A549 (cell line): ENCODE data around the gene TTC7B. TPM values are rescaled to one million over a fixed set of nuclear protein-coding genes. Genes with fewer than 3 reads are reported as not detected.

Source experiments
- ATAC-seq, 2 experiments: fragments of 200-7000 bp in 1 of 2; fragments of >200 bp in 1 of 2; cut with Nextera tagmentation in 1 of 2; cut with Tn5 transposase in 1 of 2; 3 replicates each; pipeline versions ENCODE4 v1.8.0 to v1.9.1; 2018 to 2020; ENCODE audit warnings: mild to moderate bottlenecking in 1 of 2, moderate library complexity in 1 of 2
- CTCF ChIA-PET: fragments of 300-600 bp; sonication (Branson Sonifier 250); formaldehyde crosslinking; extraction: SDS; loops from one replicate; lab custom pipeline; 2021; ENCODE audit warnings: antibody characterized with exemption, inconsistent platforms; lab: Yijun Ruan, JAX
- POLR2A ChIA-PET: fragments of 350-600 bp; formaldehyde crosslinking; extraction: SDS; loops from one replicate; lab custom pipeline; 2021; ENCODE audit warnings: antibody characterized with exemption, inconsistent platforms; lab: Yijun Ruan, JAX
- DNase-seq, 2 experiments: peaks; one replicate each; pipeline versions ENCODE4 v3.0.0 to v3.0.0-alpha.2; 2011 to 2016; ENCODE audit warnings: low read depth in 1 of 2, low spot score in 1 of 2
- FAIRE-seq: peaks from 2 replicates; lab custom pipeline; 2011; peaks lifted over from hg19 to GRCh38; lab: Jason Lieb, UNC
- H3K27ac ChIP-seq, 2 experiments: fragments of >200 bp; sonication (Bioruptor Twin); formaldehyde crosslinking; 3 replicates each; pipeline ENCODE4 v1.5.1; 2016 to 2017
- H3K4me1 ChIP-seq: fragments of >200 bp; sonication (Bioruptor Twin); formaldehyde crosslinking; 3 replicates; pipeline ENCODE4 v1.6.1; 2016
- H3K4me2 ChIP-seq: fragments of >200 bp; sonication (Bioruptor Twin); formaldehyde crosslinking; 3 replicates; pipeline ENCODE4 v1.6.1; 2016
- H3K4me3 ChIP-seq: fragments of >200 bp; sonication (Bioruptor Twin); formaldehyde crosslinking; 3 replicates; pipeline ENCODE4 v1.5.1; 2016
- H3K9me3 ChIP-seq: fragments of >200 bp; sonication (Bioruptor Twin); formaldehyde crosslinking; 3 replicates; pipeline ENCODE4 v1.6.1; 2016
- BHLHE40 ChIP-seq: IDR thresholded peaks from 2 replicates; pipeline ENCODE4 v1.6.1; 2012; ENCODE audit warnings: low read depth, low read length, inconsistent platforms
- ESRRA ChIP-seq: fragments of 150-350 bp; IDR thresholded peaks from 2 replicates; pipeline ENCODE4 v1.6.1; 2014; ENCODE audit warnings: mild to moderate bottlenecking, low read length, borderline replicate concordance
- FOXS1 ChIP-seq: fragments of 250-450 bp; sonication (Bioruptor Pico); IDR thresholded peaks from 2 replicates; pipeline ENCODE4 v1.5.0; 2020; ENCODE audit warnings: mild to moderate bottlenecking, moderate library complexity
- GATA3 ChIP-seq: IDR thresholded peaks from 2 replicates; pipeline ENCODE4 v1.6.1; 2012; ENCODE audit warnings: borderline replicate concordance
- HDAC2 ChIP-seq: fragments of 200-600 bp; sonication (generic); IDR thresholded peaks from 2 replicates; pipeline ENCODE4 v1.6.1; 2016
- HEYL ChIP-seq: fragments of 250-450 bp; sonication (Bioruptor Pico); IDR thresholded peaks from 2 replicates; pipeline ENCODE4 v1.8.0; 2021; ENCODE audit warnings: mild to moderate bottlenecking, moderate library complexity
- HOXB13 ChIP-seq: fragments of 250-450 bp; sonication (Bioruptor Pico); IDR thresholded peaks from 2 replicates; pipeline ENCODE4 v1.5.0; 2020; ENCODE audit warnings: low read depth, mild to moderate bottlenecking, moderate library complexity
- JUNB ChIP-seq: fragments of >200 bp; sonication (Bioruptor Twin); formaldehyde crosslinking; IDR thresholded peaks from 2 replicates; pipeline ENCODE4 v1.6.1; 2016
- NR3C1 ChIP-seq: fragments of >200 bp; sonication (Bioruptor Twin); formaldehyde crosslinking; IDR thresholded peaks from 3 replicates; pipeline ENCODE4 v1.6.1; 2017
- RAD21 ChIP-seq, 2 experiments: fragments of >200 bp in 1 of 2; sonication (Bioruptor Twin) in 1 of 2; formaldehyde crosslinking in 1 of 2; IDR thresholded peaks in 1 of 2; conservative IDR thresholded peaks in 1 of 2; 2 replicates in 1 of 2; 3 replicates in 1 of 2; pipeline ENCODE4 v1.6.1; 2012 to 2018; ENCODE audit warnings: inconsistent platforms in 1 of 2
- RCOR1 ChIP-seq: fragments of 150-350 bp; IDR thresholded peaks from 2 replicates; pipeline ENCODE4 v1.6.1; 2014; ENCODE audit warnings: antibody characterized with exemption, low read length, low read depth
- RFX5 ChIP-seq: fragments of 450-650 bp; IDR thresholded peaks from 2 replicates; pipeline ENCODE4 v1.7.1; 2014; ENCODE audit warnings: antibody characterized with exemption, mild to moderate bottlenecking, moderate library complexity
- SREBF2 ChIP-seq: fragments of 450-650 bp; IDR thresholded peaks from 2 replicates; pipeline ENCODE4 v1.6.1; 2014; ENCODE audit warnings: mild to moderate bottlenecking, moderate library complexity
- TFCP2L1 ChIP-seq: fragments of 250-450 bp; sonication (Bioruptor Pico); IDR thresholded peaks from 2 replicates; pipeline ENCODE4 v1.5.0; 2021; ENCODE audit warnings: mild to moderate bottlenecking
- TP53 ChIP-seq: fragments of 250-450 bp; sonication (Bioruptor Pico); IDR thresholded peaks from 2 replicates; pipeline ENCODE4 v1.5.0; 2021; ENCODE audit warnings: mild to moderate bottlenecking, moderate library complexity
- ZC3H11A ChIP-seq: fragments of 450-650 bp; IDR thresholded peaks from 2 replicates; pipeline ENCODE4 v1.6.1; 2014; ENCODE audit warnings: antibody characterized with exemption, mild to moderate bottlenecking
- ZFP36 ChIP-seq: fragments of 450-650 bp; IDR thresholded peaks from 2 replicates; pipeline ENCODE4 v1.6.1; 2014; ENCODE audit warnings: borderline replicate concordance; ENCODE audit not compliant: partially characterized antibody
- WGBS: methylation state at CpG from one replicate; pipeline ENCODE4 v1.1.6; 2017; ENCODE audit errors: missing lambda C conversion rate; 5-methylcytosine and 5-hydroxymethylcytosine counted together
- polyA plus RNA-seq, 4 experiments: library from polyadenylated mRNA; depleted of rRNA in 3 of 4; stranded (reverse); fragments of >200 nt; fragmentation: RNase III in 1 of 4; extraction: RNeasy Plus Mini Kit Qiagen cat#74134 plus additional on column Dnase treatment in 1 of 4; gene quantifications; 2 replicates in 3 of 4; 3 replicates in 1 of 4; pipeline ENCODE4 v1.2.3, GENCODE V29; 2011 to 2017
- TF ChIP-seq, protein P1 (sequence below): fragments of >200 bp; sonication (Bioruptor Twin); formaldehyde crosslinking; IDR thresholded peaks from 3 replicates; pipeline ENCODE4 v1.6.1; 2016
- TF ChIP-seq, protein P2 (sequence below): IDR thresholded peaks from 2 replicates; pipeline ENCODE4 v1.6.1; 2012
- TF ChIP-seq, protein P3 (sequence below): IDR thresholded peaks from 2 replicates; pipeline ENCODE4 v1.6.1; 2012
- TF ChIP-seq, protein P4 (sequence below): fragments of >200 bp; sonication (Bioruptor Twin); formaldehyde crosslinking; IDR thresholded peaks from 3 replicates; pipeline ENCODE4 v1.5.1; 2016
- TF ChIP-seq, protein P5 (sequence below): fragments of 200-600 bp; sonication (generic); IDR thresholded peaks from 2 replicates; pipeline ENCODE4 v1.6.1; 2016; ENCODE audit warnings: antibody characterized with exemption, mild to moderate bottlenecking, moderate library complexity

Gene TTC7B
- polyA plus RNA-seq, 2 of the 4 experiments (the other 2 are of a cell fraction): 16.6 to 28.0 TPM

DNA sequence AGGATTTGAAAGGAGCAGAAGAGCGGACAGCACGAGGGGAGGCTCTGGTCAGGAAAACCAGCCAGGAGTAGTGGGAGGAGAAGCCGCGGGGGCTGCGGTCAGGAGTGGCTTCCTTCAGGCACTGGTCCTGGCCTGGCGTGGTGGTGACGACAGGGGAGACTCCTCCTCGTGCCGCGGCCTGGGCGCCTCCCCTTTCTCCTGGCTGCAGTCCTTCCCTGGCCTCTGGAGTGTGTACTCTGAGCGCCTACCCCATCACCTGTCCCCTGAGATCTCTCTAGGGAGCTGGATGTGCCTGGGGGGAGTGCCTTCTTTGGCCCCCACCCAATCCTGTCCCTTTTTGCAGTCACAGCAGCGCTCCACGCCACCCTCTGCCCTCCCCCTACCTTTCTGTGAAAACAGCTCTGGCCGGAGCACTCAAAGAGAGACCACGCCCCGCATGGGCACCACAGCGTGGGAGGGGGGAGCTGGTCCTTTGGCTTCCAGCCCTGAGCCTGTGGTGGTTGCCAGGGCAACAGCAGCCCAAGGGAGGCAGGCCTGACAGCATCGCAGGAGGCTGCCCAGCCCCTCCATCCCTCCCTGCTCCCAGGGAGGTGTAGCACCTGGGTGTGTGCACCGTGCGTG, 293.5 kb downstream of the TTC7B start (continued):
- TF ChIP-seq, protein P1, sequence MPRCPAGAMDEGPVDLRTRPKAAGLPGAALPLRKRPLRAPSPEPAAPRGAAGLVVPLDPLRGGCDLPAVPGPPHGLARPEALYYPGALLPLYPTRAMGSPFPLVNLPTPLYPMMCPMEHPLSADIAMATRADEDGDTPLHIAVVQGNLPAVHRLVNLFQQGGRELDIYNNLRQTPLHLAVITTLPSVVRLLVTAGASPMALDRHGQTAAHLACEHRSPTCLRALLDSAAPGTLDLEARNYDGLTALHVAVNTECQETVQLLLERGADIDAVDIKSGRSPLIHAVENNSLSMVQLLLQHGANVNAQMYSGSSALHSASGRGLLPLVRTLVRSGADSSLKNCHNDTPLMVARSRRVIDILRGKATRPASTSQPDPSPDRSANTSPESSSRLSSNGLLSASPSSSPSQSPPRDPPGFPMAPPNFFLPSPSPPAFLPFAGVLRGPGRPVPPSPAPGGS: no peak
- TF ChIP-seq FOXS1 (CRISPR knock-in tag) (no peak), BHLHE40 (no peak)
- TF ChIP-seq, protein P2, sequence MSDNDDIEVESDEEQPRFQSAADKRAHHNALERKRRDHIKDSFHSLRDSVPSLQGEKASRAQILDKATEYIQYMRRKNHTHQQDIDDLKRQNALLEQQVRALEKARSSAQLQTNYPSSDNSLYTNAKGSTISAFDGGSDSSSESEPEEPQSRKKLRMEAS: no peak
- TF ChIP-seq, all 56 proteins: peak for 0

DNA sequence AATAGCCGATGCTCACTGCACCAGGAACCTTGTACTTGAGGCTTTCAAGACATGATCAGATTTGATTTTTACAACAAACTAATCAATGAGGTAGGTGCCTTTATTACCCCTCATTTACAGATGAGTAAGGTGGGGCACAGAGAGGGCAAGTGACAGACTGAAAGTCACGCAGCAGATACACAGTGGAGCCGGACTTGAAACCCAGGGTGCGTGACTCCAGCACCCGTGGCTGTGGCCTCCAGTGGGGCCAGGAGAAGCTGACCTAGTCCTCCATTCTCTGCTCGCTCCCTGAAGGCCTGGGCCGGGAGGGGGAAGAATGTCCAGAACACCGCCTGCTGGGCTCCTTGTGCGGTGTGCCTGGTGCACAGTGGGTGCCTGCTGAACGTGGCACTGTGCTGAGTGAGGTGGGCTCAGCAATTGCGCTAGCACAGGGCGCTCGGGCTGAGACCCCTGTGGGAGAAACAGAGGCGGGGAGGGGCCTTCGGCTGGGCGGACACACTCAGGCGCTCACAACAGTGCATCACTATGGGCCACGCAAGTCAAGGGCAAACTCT, 294.2 kb downstream of the TTC7B start:
- 85% methylated on average over 16 of the region's 18 CpGs for WGBS
- no peak for FAIRE-seq

More for the DNA sequence above, 294.2 kb downstream of the TTC7B start:
- Histone ChIP-seq H3K4me3 (no peak overlapping the region), H3K9me3 (peaks cover 8% of the 10 kb centered on the region; the same call in 1 of the 3 replicates), H3K4me2 (peak overlapping the region; percentile 41; the same call in 1 of the 3 replicates), H3K27ac (peak overlapping the region in 1 of 2 experiments; percentile 60; a peak in 1 of 6 replicates), H3K4me1 (peaks cover 24% of the 10 kb centered on the region)
- ATAC-seq: peak in 1 of 2 experiments; percentile 7; a peak in 2 of 6 replicates
- CTCF ChIA-PET: interaction anchor here (1.0 to 1.4 kb wide), 2 partner anchors 10 to 92 kb away, joined by 3 to 4 read pairs; no protein-coding TSS in a partner anchor
- POLR2A ChIA-PET: no interaction called here
- TF ChIP-seq RFX5: no peak
- TF ChIP-seq, protein P1: no peak
- TF ChIP-seq HEYL (CRISPR knock-in tag): no peak
- TF ChIP-seq ESRRA: no peak
- TF ChIP-seq, protein P3, sequence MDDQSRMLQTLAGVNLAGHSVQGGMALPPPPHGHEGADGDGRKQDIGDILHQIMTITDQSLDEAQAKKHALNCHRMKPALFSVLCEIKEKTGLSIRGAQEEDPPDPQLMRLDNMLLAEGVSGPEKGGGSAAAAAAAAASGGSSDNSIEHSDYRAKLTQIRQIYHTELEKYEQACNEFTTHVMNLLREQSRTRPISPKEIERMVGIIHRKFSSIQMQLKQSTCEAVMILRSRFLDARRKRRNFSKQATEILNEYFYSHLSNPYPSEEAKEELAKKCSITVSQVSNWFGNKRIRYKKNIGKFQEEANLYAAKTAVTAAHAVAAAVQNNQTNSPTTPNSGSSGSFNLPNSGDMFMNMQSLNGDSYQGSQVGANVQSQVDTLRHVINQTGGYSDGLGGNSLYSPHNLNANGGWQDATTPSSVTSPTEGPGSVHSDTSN: no peak
- no peak for TF ChIP-seq GATA3
- TF ChIP-seq NR3C1: no peak
- TF ChIP-seq TP53 (CRISPR knock-in tag): no peak
- no peak for TF ChIP-seq BHLHE40
- no peak for TF ChIP-seq HOXB13 (CRISPR knock-in tag)
- no peak for TF ChIP-seq ZC3H11A
- TF ChIP-seq RCOR1: no peak
- no peak for TF ChIP-seq ZFP36
- no peak for TF ChIP-seq RAD21 (conservative IDR thresholded peaks at IDR 0.05 in 1 of 2, IDR thresholded peaks at IDR 0.05 in 1 of 2)
- TF ChIP-seq, protein P4, sequence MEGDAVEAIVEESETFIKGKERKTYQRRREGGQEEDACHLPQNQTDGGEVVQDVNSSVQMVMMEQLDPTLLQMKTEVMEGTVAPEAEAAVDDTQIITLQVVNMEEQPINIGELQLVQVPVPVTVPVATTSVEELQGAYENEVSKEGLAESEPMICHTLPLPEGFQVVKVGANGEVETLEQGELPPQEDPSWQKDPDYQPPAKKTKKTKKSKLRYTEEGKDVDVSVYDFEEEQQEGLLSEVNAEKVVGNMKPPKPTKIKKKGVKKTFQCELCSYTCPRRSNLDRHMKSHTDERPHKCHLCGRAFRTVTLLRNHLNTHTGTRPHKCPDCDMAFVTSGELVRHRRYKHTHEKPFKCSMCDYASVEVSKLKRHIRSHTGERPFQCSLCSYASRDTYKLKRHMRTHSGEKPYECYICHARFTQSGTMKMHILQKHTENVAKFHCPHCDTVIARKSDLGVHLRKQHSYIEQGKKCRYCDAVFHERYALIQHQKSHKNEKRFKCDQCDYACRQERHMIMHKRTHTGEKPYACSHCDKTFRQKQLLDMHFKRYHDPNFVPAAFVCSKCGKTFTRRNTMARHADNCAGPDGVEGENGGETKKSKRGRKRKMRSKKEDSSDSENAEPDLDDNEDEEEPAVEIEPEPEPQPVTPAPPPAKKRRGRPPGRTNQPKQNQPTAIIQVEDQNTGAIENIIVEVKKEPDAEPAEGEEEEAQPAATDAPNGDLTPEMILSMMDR: no peak
- no peak for TF ChIP-seq SREBF2
- TF ChIP-seq HDAC2: no peak
- TF ChIP-seq, protein P5, sequence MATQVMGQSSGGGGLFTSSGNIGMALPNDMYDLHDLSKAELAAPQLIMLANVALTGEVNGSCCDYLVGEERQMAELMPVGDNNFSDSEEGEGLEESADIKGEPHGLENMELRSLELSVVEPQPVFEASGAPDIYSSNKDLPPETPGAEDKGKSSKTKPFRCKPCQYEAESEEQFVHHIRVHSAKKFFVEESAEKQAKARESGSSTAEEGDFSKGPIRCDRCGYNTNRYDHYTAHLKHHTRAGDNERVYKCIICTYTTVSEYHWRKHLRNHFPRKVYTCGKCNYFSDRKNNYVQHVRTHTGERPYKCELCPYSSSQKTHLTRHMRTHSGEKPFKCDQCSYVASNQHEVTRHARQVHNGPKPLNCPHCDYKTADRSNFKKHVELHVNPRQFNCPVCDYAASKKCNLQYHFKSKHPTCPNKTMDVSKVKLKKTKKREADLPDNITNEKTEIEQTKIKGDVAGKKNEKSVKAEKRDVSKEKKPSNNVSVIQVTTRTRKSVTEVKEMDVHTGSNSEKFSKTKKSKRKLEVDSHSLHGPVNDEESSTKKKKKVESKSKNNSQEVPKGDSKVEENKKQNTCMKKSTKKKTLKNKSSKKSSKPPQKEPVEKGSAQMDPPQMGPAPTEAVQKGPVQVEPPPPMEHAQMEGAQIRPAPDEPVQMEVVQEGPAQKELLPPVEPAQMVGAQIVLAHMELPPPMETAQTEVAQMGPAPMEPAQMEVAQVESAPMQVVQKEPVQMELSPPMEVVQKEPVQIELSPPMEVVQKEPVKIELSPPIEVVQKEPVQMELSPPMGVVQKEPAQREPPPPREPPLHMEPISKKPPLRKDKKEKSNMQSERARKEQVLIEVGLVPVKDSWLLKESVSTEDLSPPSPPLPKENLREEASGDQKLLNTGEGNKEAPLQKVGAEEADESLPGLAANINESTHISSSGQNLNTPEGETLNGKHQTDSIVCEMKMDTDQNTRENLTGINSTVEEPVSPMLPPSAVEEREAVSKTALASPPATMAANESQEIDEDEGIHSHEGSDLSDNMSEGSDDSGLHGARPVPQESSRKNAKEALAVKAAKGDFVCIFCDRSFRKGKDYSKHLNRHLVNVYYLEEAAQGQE: no peak
- TF ChIP-seq JUNB: no peak
- TF ChIP-seq TFCP2L1: no peak
- no peak for DNase-seq
